Kidney (tissue), 14 donors: Measurements from ENCODE around the gene MOB3C. TPM values are rescaled to one million over a fixed set of nuclear protein-coding genes. Genes with fewer than 3 reads are reported as not detected.

Experiments
- DNase-seq, 5 donors: peaks; one replicate each; pipeline ENCODE4 v3.0.0-alpha.2; 2013 to 2020
- FAIRE-seq: peaks from 2 replicates; lab custom pipeline; 2012; peaks lifted over from hg19 to GRCh38; lab: Jason Lieb, UNC
- H3K27ac ChIP-seq, 2 donors: one replicate each; pipeline ENCODE4 v1.7.0; 2013; ENCODE audit warnings: low read depth in 2 of 2, low read length in 2 of 2, inconsistent platforms in 1 of 2
- H3K27me3 ChIP-seq: one replicate; pipeline ENCODE4 v1.7.1; 2013; ENCODE audit warnings: low read length, inconsistent platforms; ENCODE audit not compliant: control insufficient read depth, insufficient read depth
- H3K36me3 ChIP-seq, 3 donors: one replicate each; pipeline versions ENCODE4 v1.7.0 to v1.7.1; 2013; ENCODE audit warnings: low read length in 3 of 3, control low read depth in 1 of 3, inconsistent platforms in 1 of 3; ENCODE audit not compliant: insufficient read depth in 3 of 3, control insufficient read depth in 2 of 3
- H3K4me1 ChIP-seq, 3 donors: one replicate each; pipeline versions ENCODE4 v1.7.0 to v1.7.1; 2013; ENCODE audit warnings: low read length in 3 of 3, inconsistent platforms in 1 of 3, low read depth in 1 of 3; ENCODE audit not compliant: control insufficient read depth in 2 of 3, insufficient read depth in 2 of 3
- H3K4me3 ChIP-seq, 3 donors: one replicate each; pipeline versions ENCODE4 v1.7.0 to v1.8.1; 2013; ENCODE audit warnings: low read length in 3 of 3, control low read depth in 1 of 3, inconsistent platforms in 1 of 3
- H3K9ac ChIP-seq, 3 donors: one replicate each; pipeline versions ENCODE4 v1.7.0 to v1.7.1; 2013; ENCODE audit warnings: low read length in 3 of 3, control low read depth in 1 of 3, inconsistent platforms in 1 of 3
- H3K9me3 ChIP-seq, 3 donors: one replicate each; pipeline versions ENCODE4 v1.7.0 to v1.7.1; 2013; ENCODE audit warnings: low read length in 3 of 3, control low read depth in 1 of 3, inconsistent platforms in 1 of 3; ENCODE audit not compliant: control insufficient read depth in 2 of 3, insufficient read depth in 1 of 3
- CTCF ChIP-seq: IDR thresholded peaks from 3 replicates; pipeline ENCODE4 v1.5.1; 2012; ENCODE audit warnings: mild to moderate bottlenecking, moderate library complexity, borderline replicate concordance; ENCODE audit not compliant: insufficient read depth; ENCODE audit errors: extremely low read depth
- intact Hi-C: fragments of 100-400 bp; cut with DNase I; formaldehyde crosslinking; loops from one replicate; pipeline ENCODE4 v1.11.1; 2022
- polyA plus RNA-seq: library from polyadenylated mRNA; stranded (reverse); fragments of 350-450 nt; fragmentation: Illumina TruSeq; extraction: RNeasy Lipid Tissue Mini Kit (QIAGEN cat#74804); gene quantifications from one replicate; pipeline ENCODE4 v1.2.3, GENCODE V29; 2014; ENCODE audit warnings: low read depth, low replicate concordance; ENCODE audit not compliant: insufficient read depth
- total RNA-seq: library from RNA; stranded (reverse); fragmentation: NEBNext Ultra II Directional; extraction: Animal tissue kit (Norgen Biotek cat#: 25700); gene quantifications from one replicate; pipeline ENCODE4 v1.2.1, GENCODE V29; 2021
- donor health status: control.
- donor health status: control.
- donor health status: control.
- donor health status: control.
- donor health status: control.
- donor health status: DM: yes; HTN: yes; CAD: no.
- donor health status: Normal renal cell carcinoma (clear cell type).

MOB3C gene
- total and polyA plus RNA-seq, 2 donors from 2014 or later = 12.4 to 14.9 TPM

DNA sequence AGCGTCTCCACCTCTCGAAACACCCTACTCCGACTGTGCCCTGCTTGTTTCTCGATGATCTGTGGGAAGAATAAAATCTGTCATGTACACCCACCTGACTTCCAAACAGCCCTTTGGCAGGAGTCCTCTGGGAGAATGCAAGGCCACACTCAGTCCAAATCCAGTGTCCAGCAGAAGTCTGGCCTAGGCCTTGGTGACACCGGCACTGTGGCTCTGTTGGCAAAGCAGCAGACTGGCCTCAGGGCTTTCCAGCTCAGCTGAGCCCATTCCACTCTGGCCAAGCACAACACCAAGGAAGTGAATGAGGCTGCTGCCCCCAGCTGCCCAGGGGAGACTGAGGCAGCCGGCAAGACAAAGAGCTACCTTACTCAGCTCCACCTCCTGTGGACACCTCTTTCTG lies 40.0 kb downstream of the MOB3C start:
- FAIRE-seq (no peak), DNase-seq (no peak)
- no peak for TF ChIP-seq CTCF
- Histone ChIP-seq H3K9ac (no peak overlapping the region), H3K27ac (no peak overlapping the region), H3K4me3 (no peak overlapping the region), H3K9me3 (no peaks in the 10 kb centered on the region), H3K27me3 (no peaks in the 10 kb centered on the region), H3K36me3 (peaks cover 0 to 23% (median 17%) of the 10 kb centered on the region in 3 donors), H3K4me1 (no peaks in the 10 kb centered on the region)
- intact Hi-C loops = no loop called here

DNA sequence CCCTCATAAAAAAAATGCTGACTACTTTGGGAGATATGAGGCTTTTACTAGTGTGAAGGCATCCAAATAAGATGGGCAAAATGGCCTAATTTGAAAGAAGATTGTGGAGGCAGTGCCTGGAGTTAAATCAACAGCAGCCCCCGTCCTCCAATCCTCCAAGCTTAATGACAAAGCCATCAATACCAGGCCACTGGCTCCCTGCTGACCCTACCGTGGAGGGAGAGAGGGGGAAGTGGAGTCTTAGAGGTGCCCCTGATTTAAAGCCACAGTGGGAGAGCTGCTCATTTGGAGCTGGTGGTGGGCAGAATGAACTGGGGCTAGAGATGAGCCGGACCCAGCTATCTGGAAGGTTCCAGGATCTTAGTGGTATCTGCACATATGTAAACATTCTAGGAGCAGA lies 40.8 kb downstream of the MOB3C start:
- FAIRE-seq (no peak), DNase-seq (no peak)
- intact Hi-C loops = no loop called here
- no peak overlapping the region for H3K4me3 ChIP-seq
- H3K9me3 ChIP-seq = no peaks in the 10 kb centered on the region
- H3K36me3 ChIP-seq = peaks cover 0 to 23% (median 17%) of the 10 kb centered on the region in 3 donors
- no peaks in the 10 kb centered on the region for H3K27me3 ChIP-seq
- no peak overlapping the region for H3K9ac ChIP-seq
- no peak for TF ChIP-seq CTCF
- H3K27ac ChIP-seq = no peak overlapping the region
- H3K4me1 ChIP-seq = no peaks in the 10 kb centered on the region

DNA sequence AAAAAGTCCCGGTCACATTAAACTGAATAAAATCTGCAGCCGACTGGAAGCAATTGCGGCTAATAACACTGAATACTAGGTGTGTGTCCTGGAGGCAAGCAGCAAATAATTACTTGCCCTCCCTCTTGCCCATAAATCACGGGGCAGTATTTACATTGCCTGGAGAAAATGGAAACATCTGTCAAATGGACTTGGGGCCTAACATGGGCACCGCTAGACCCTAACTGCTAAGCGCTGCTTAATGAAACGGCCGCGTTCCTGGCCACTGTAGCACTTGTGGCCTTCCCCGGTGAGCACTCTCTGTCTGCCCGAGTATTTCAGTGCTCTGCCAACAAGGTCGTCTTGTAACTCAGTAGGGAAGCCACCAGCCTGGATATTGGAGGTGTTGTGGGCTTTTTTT lies 41.3 kb downstream of the MOB3C start:
- DNase-seq = peak in 3 of 5 donors; percentile 24 to 62 (median 57)
- no peak for TF ChIP-seq CTCF
- Histone ChIP-seq H3K27ac (no peak overlapping the region), H3K4me1 (no peaks in the 10 kb centered on the region), H3K9ac (no peak overlapping the region), H3K9me3 (no peaks in the 10 kb centered on the region), H3K27me3 (no peaks in the 10 kb centered on the region), H3K36me3 (peaks cover 0 to 21% (median 17%) of the 10 kb centered on the region in 3 donors), H3K4me3 (no peak overlapping the region)
- intact Hi-C loops = no loop called here
- FAIRE-seq = no peak

GRCh38 chr1:46571691-46572225 lies 44.9 kb downstream of the MOB3C start:
- H3K9ac ChIP-seq = no peak overlapping the region
- DNase-seq = no peak
- H3K9me3 ChIP-seq = no peaks in the 10 kb centered on the region
- H3K27ac ChIP-seq = no peak overlapping the region
- no peaks in the 10 kb centered on the region for H3K27me3 ChIP-seq
- peaks cover 0 to 7% (median 5%) of the 10 kb centered on the region in 3 donors for H3K36me3 ChIP-seq
- no peak for TF ChIP-seq CTCF
- peaks cover 0 to 2% (median 0%) of the 10 kb centered on the region in 3 donors for H3K4me1 ChIP-seq
- intact Hi-C loops = no loop called here
- no peak for FAIRE-seq
- H3K4me3 ChIP-seq = no peak overlapping the region
